Endothelial cell of umbilical vein (primary cell): ENCODE results near the gene RGSL1. TPM values are rescaled to one million over a fixed set of nuclear protein-coding genes. Genes with fewer than 3 reads are reported as not detected.

Experiments used
- BruUV-seq: library from RNA; stranded (reverse); fragments of 400-500 nt; replicated peaks from 2 replicates; lab custom pipeline; 2021; lab: Mats Ljungman, UMichigan
- CTCF ChIA-PET: fragments of 300-600, 350-600 bp; sonication (Branson Sonifier 250); formaldehyde crosslinking; loops from one replicate; lab custom pipeline; 2021; ENCODE audit warnings: antibody characterized with exemption, inconsistent platforms; lab: Charles Lee
- POLR2A ChIA-PET: fragments of 300-600, 350-600 bp; sonication (Branson Sonifier 250); formaldehyde crosslinking; loops from one replicate; lab custom pipeline; 2021; ENCODE audit warnings: antibody characterized with exemption, inconsistent platforms; lab: Charles Lee
- DNase-seq: peaks from one replicate; pipeline ENCODE4 v3.0.0-alpha.2; 2011; ENCODE audit warnings: low read depth, low spot score
- FAIRE-seq: peaks from 2 replicates; lab custom pipeline; 2011; peaks lifted over from hg19 to GRCh38; lab: Jason Lieb, UNC
- H2AFZ ChIP-seq: 2 replicates; pipeline ENCODE4 v1.6.0; 2012; ENCODE audit warnings: low read depth, low read length, control low read depth, inconsistent platforms
- H3K27ac ChIP-seq: 2 replicates; pipeline ENCODE4 v1.5.1; 2011; ENCODE audit warnings: low read depth, mild to moderate bottlenecking, control low read depth, low read length, moderate library complexity; ENCODE audit not compliant: insufficient read depth
- H3K27me3 ChIP-seq, 2 experiments: 2 replicates each; pipeline versions ENCODE4 v1.6.0 to v1.6.1; 2011; ENCODE audit warnings: low read length in 2 of 2, mixed read lengths in 1 of 2; ENCODE audit not compliant: control insufficient read depth in 2 of 2, insufficient read depth in 2 of 2
- H3K36me3 ChIP-seq, 2 experiments: 2 replicates in 1 of 2; 3 replicates in 1 of 2; pipeline ENCODE4 v1.5.1; 2011; ENCODE audit warnings: low read length in 2 of 2, mild to moderate bottlenecking in 1 of 2, moderate library complexity in 1 of 2; ENCODE audit not compliant: control insufficient read depth in 2 of 2, insufficient read depth in 2 of 2; ENCODE audit errors: extremely low read depth in 1 of 2
- H3K4me1 ChIP-seq: 3 replicates; pipeline ENCODE4 v1.5.1; 2011; ENCODE audit warnings: mild to moderate bottlenecking, low read length; ENCODE audit not compliant: control insufficient read depth, insufficient read depth; ENCODE audit errors: extremely low read depth
- H3K4me2 ChIP-seq: 2 replicates; pipeline ENCODE4 v1.6.1; 2011; ENCODE audit warnings: low read length, control low read depth, mixed read lengths; ENCODE audit not compliant: insufficient read depth
- H3K4me3 ChIP-seq, 3 experiments: fragments of 200-600 bp in 1 of 3; sonication (generic), shearing (Covaris generic) in 1 of 3; replicated peaks in 1 of 3; 2 replicates each; pipeline ENCODE4 v1.5.1; 2011 to 2016; ENCODE audit warnings: control low read depth in 3 of 3, low read length in 3 of 3, mild to moderate bottlenecking in 2 of 3, inconsistent platforms in 1 of 3, low read depth in 1 of 3, moderate library complexity in 1 of 3; ENCODE audit not compliant: insufficient read depth in 1 of 3
- H3K79me2 ChIP-seq: 2 replicates; pipeline ENCODE4 v1.6.0; 2012; ENCODE audit warnings: low read length, inconsistent platforms; ENCODE audit not compliant: control insufficient read depth, insufficient read depth
- H3K9ac ChIP-seq: replicated peaks from 2 replicates; pipeline ENCODE3; 2011; ENCODE audit warnings: low read length, control low read depth; ENCODE audit not compliant: insufficient read depth; ENCODE audit errors: extremely low read depth
- H3K9me1 ChIP-seq: replicated peaks from 3 replicates; pipeline ENCODE4 v1.6.0; 2011; ENCODE audit warnings: mild to moderate bottlenecking, low read length; ENCODE audit not compliant: control insufficient read depth, insufficient read depth; ENCODE audit errors: extremely low read depth
- H3K9me3 ChIP-seq: replicated peaks from 2 replicates; pipeline ENCODE4 v1.5.1; 2012; ENCODE audit warnings: low read length, inconsistent platforms; ENCODE audit not compliant: control insufficient read depth, insufficient read depth
- H4K20me1 ChIP-seq: replicated peaks from 2 replicates; pipeline ENCODE3; 2011; ENCODE audit warnings: mild to moderate bottlenecking, low read length; ENCODE audit not compliant: control insufficient read depth, insufficient read depth; ENCODE audit errors: extremely low read depth
- CTCF ChIP-seq, 2 donors: IDR thresholded peaks; 1 replicate in 1 of 2; 2 replicates in 1 of 2; pipeline ENCODE4 v1.5.1; 2011; ENCODE audit warnings: low read length in 2 of 2, mild to moderate bottlenecking in 2 of 2, moderate library complexity in 2 of 2, control low read depth in 1 of 2, inconsistent platforms in 1 of 2, low read depth in 1 of 2; ENCODE audit not compliant: insufficient read depth in 1 of 2; ENCODE audit errors: extremely low read depth in 1 of 2
- EZH2 ChIP-seq: IDR thresholded peaks from 2 replicates; pipeline ENCODE4 v1.6.1; 2012; ENCODE audit warnings: borderline replicate concordance, low read depth, mild to moderate bottlenecking, moderate library complexity, low read length, inconsistent platforms; ENCODE audit not compliant: severe bottlenecking
- FOS ChIP-seq: IDR thresholded peaks from 2 replicates; pipeline ENCODE4 v1.6.1; 2011; ENCODE audit warnings: mild to moderate bottlenecking, low read length, moderate library complexity, borderline replicate concordance; ENCODE audit not compliant: insufficient read depth
- GATA2 ChIP-seq: IDR thresholded peaks from 2 replicates; pipeline ENCODE4 v1.7.0; 2011; ENCODE audit warnings: low read depth, mild to moderate bottlenecking, moderate library complexity, mixed read lengths, low read length; ENCODE audit not compliant: insufficient read length, insufficient read depth
- JUN ChIP-seq: IDR thresholded peaks from 2 replicates; pipeline ENCODE4 v1.6.1; 2011; ENCODE audit warnings: borderline replicate concordance, low read depth; ENCODE audit not compliant: insufficient read length, insufficient read depth
- MAX ChIP-seq: IDR thresholded peaks from 2 replicates; pipeline ENCODE4 v1.6.1; 2011; ENCODE audit not compliant: insufficient read depth, insufficient read length
- MYC ChIP-seq: IDR thresholded peaks from one replicate; pipeline ENCODE4 v1.6.1; 2011; ENCODE audit warnings: mild to moderate bottlenecking, low read depth, low read length
- POLR2A ChIP-seq: IDR thresholded peaks from 2 replicates; pipeline ENCODE4 v1.6.1; 2012; ENCODE audit warnings: low read depth, mild to moderate bottlenecking, control low read depth, low read length
- POLR2AphosphoS5 ChIP-seq: IDR thresholded peaks from 2 replicates; pipeline ENCODE4 v1.6.1; 2012; ENCODE audit warnings: low read depth, mild to moderate bottlenecking, control low read depth, low read length, moderate library complexity; ENCODE audit not compliant: insufficient read depth
- dilution Hi-C: fragments of 300-500 bp; cut with MboI; formaldehyde crosslinking; loops from one replicate; pipeline ENCODE4 v1.15.0; 2019; ENCODE audit warnings: low sequenced_read_pairs; ENCODE audit not compliant: extremely low pct_ligation_motif_present
- intact Hi-C: fragments of 100-400 bp; cut with micrococcal nuclease; formaldehyde crosslinking; loops from one replicate; pipeline ENCODE4 v1.10.0; 2022
- polyA plus RNA-seq, 4 experiments: library from polyadenylated mRNA; depleted of rRNA in 3 of 4; stranded (reverse) in 3 of 4; unstranded in 1 of 4; fragments of >200 nt; gene quantifications; 2 replicates each; pipeline versions ENCODE4 v1.2.1 to v1.2.3, GENCODE V29; 2011 to 2012; ENCODE audit warnings: missing spikeins in 1 of 4
- total RNA-seq: library from RNA; stranded (reverse); gene quantifications from 2 replicates; pipeline ENCODE4 v1.2.3, GENCODE V29; 2021

Gene RGSL1
- total and polyA plus RNA-seq, 2 donors (not counting 3 experiments of a cell fraction or from before 2014, with no cell fraction given) = not detected

- Histone ChIP-seq H3K9me1 (no peaks in the 10 kb centered on the region), H3K79me2 (no peaks in the 10 kb centered on the region), H4K20me1 (no peaks in the 10 kb centered on the region), H3K27me3 (no peaks in the 10 kb centered on the region), H3K9me3 (no peaks in the 10 kb centered on the region), H3K4me3 (no peak overlapping the region), H3K27ac (no peak overlapping the region), H3K4me1 (no peaks in the 10 kb centered on the region), H2AFZ (no peak overlapping the region), H3K9ac (no peak overlapping the region), H3K4me2 (no peak overlapping the region), H3K36me3 (no peaks in the 10 kb centered on the region)
- intact Hi-C loops = no loop called here
- TF ChIP-seq GATA2 (no peak), MYC (no peak), POLR2AphosphoS5 (no peak), CTCF (IDR thresholded peaks at IDR 0.05; ENCODE audit: extremely low read depth in 1 of 2, insufficient read depth in 1 of 2, low read depth in 1 of 2, low read length in 2 of 2) (no peak), POLR2A (no peak), EZH2 (no peak), FOS (no peak), JUN (no peak), MAX (no peak)
- CTCF ChIA-PET = interaction anchor here (1.6 kb wide), 1 partner anchor 20 kb away, joined by 8 read pairs; no protein-coding TSS in a partner anchor
- BruUV-seq = no TSS peak
- FAIRE-seq = no peak
- no peak for DNase-seq
- POLR2A ChIA-PET = no interaction called here
- dilution Hi-C loops = no loop called here
Observed at GRCh38 chr1:182575540-182576149, 125.7 kb downstream of the RGSL1 start.
